Measurements from ENCODE around the gene RIPOR3.
"Not testable (repeated sequence)": the region's sequence is repeated elsewhere in the genome, so short reads cannot be mapped to it uniquely, and the experiment has no call there.

The RIPOR3 gene

DNA sequence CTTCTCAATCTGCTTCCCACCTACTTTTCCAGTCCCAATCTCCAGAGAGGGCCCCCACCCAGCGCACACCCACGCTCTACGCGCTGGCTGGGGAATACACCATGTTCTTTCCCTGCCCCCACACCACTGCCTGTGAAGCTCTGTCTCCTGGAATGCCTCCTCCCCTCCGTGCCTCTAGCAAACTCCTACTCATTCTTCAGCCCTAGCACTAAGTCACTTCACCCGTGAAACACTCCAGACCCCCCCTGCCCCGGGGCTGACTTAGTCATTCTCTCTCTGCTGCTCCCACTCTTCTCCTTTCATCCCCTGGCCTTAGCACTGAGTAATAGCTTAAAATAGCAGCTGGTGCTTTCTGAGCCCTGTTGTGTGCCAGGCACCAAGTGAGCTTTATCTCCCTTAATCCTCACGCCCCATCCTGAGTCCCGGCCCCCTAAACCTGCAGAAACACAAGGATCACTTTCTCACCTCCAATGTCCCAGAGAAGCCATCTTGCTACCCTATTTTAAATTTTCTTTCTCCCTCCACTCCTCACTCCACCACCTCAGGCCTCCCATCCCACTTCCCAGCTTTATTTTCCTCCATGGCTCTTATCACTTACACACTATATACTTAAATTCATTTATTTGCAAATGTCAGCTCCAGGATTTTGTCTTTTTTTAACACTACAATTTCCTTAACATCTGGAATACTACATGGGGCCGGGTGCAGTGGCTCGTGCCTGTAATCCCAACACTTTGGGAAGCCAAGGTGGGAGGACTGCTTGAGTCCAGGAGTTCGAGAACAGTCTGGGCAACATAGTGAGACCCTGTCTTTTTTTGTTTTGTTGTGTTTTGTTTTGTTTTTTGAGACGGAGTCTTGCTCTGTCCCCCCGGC, 33.7 kb upstream of the RIPOR3 start:
- DNase-seq (ENCODE audit: low spot score): peak; percentile 88

DNA sequence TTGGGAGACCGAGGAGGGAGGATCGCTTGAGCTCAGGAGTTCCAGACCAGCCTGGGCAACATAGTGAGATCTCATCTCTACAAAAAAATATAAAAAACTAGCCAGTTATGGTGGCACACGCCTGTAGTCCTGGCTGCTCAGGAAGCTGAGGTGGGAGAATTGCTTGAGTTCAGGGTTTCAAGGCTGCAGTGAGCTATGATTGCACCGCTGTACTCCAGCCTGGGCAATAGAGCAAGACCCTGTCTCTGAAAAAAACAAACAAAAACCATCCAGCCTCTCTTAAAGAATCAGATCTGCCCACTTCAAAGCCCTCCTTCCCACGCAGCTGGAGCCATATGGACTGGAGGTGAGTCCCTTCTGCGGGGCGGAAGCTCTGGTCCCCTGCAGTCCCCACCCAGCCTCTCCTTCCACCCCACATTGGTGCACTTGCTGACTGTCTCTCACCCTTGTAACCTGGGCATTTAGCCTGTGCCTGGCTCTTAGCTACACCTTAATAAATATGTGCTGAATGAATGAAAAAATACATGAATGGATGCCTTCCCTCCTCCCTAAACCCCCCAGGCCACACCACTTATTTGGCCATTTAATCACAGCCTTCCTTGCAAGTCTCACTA, 32.9 kb upstream of the RIPOR3 start:
- DNase-seq (ENCODE audit: low spot score): no peak

DNA sequence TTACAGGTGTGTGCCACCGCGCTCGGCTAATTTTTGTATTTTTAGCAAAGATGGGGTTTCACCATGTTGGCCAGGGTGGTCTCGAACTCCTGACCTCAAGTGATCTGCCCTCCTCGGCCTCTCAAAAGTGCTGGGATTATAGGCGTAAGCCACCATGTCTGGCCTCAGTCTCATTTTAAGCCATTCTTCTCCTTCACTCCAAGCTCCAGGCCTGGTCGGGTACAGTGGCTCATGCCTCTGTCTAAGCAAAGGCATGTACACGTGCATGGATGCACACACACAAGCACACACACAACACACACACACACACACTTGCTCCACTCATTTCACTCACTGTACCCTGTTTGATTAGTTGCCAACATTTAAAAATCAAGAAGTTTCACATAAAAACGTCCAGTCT, 32.3 kb upstream of the RIPOR3 start:
- DNase-seq (ENCODE audit: low spot score): no peak

DNA sequence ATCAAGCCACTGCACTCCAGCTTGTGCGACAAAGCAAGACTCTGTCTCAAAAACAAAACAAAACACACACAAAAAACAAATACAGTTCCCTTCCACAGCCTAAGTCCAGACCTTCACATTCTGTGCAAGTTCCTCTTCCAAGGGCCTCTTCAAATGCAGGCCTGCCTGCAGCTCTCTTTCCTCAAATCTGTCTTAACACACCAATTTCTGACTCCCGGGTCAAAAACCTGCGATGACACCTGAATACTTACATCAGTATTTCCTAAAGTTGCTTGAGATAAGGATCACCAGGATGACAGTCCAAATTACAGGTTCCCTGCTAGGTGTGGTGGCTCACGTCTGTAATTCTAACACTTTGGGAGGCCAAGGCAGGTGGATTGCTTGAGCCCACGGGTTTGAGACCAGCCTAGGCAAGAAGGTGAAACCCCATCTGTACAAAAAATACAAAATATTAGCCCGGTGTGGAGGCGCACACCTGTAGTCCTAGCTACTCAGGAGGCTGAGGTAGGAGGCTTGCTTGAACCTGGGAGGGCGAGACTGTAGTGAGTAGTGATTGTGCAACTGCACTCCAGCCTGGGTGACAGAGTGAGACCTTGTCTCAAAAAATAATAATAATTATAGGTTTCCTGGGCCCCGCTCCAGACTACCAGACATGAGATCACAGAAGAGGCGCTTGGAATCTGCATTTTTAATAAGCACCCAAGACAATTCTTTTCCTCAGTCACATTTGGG, 31.2 kb upstream of the RIPOR3 start:
- no peak for DNase-seq (ENCODE audit: low spot score)

DNA sequence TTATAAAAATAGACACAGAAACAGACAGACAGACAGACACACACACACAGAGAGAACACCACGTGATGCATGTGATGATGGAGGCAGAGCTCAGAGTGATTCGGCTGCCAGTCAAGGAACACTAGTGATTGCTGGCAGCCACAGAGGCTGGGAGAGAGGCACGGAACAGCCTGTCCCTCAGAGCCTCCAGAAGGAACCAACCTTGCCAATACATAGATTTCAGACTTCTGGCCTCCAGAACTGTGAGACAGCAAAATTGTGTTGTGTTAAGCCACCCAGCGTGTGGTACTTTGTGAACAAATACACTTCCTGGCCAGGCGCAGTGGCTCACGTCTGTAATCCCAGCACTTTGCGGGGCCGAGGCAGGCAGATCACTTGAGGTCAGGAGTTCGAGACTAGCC, 30.5 kb upstream of the RIPOR3 start:
- DNase-seq (ENCODE audit: low spot score): no peak

DNA sequence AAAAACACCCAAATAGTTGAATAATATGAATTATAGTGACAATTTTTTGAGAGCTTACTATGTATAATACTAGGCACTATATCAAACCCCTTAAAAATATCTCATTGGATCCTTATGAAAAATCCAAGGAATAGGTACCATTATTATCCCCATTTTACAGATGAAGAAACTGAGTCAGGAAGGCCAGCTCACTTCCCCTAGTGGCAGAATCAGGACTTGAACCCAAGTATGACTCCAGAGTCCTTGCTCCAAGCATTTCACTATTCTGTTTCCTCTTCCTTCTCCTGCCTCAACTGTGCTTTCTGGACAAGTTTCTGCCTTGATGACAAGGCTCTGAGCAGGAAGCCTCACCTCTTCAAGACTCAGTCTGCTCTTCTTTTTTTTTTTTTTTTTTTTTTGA, 29.2 kb upstream of the RIPOR3 start:
- no peak for DNase-seq (ENCODE audit: low spot score)

DNA sequence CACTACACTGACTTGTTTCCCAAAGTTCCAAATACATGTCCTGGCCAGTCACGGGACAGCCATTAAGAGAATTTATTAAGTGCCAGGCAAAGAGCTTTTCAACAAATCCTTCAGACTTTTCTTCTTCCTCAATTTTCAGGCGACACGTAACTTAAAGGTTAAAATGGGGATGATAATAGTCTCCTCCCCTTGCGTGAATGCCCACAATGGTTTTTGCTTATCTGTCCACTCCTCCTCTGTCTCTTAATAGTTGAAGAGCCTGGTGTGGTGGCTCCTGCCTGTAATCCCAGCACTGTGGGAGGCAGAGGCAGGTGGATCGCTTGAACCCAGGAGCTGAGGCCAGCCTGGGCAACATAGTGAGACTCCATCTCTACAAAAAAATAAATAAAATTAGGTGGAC, 28.7 kb upstream of the RIPOR3 start:
- DNase-seq (ENCODE audit: low spot score): no peak

DNA sequence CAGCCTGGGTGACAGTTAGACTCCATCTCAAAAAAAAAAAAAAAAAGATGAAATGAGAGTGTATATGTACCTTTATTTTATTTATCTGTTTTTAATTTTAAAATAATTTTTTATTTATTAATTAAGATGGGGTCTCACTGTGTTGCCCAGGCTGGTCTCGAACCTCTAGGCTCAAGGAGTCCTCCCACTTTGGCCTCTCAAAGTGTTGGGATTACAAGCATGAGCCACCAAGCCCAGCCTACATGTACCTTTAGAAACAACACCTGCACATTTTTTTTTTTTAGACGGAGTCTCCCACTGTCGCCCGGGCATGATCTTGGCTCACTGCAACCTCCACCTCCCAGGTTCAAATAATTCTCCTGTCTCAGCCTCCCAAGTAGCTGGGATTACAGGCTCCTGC, 28.0 kb upstream of the RIPOR3 start:
- DNase-seq (ENCODE audit: low spot score): no peak

DNA sequence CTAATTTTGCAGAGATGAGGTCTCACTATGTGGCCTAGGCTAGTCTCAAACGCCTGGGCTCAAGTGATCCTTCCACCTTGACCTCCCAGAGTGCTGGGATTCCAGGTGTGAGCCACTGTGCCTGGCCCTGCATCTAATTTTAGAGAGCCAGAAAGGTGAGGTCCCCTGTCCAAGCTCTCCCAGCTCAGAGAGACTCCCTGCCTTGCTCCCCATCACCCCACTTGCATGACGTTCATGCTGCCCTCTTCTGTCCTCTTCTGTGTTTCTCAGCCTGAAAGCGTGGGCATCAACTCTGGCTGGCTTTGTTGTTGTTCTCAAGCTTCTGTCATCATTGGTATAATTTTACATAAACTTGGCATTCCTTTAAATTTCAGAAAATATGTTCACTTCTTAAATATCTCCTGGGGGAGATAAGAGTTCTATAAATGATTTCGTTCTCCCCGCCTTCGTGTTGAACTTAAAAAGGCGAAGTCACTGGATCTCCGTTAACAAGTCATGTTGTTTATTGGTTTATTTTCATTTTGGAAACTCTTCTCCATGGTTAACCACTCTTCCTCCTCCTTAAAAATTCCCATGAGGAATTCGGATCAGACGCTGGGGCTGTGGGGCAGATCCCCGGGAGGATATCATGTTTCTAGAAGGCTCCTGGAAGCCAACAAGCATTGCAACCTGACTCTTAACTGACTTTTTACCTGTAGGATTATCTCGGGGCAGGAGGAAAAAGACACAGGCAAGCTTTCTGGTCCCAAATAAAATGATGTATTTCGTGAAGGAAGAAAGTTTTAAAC, 26.8 kb upstream of the RIPOR3 start:
- DNase-seq (ENCODE audit: low spot score): no peak

DNA sequence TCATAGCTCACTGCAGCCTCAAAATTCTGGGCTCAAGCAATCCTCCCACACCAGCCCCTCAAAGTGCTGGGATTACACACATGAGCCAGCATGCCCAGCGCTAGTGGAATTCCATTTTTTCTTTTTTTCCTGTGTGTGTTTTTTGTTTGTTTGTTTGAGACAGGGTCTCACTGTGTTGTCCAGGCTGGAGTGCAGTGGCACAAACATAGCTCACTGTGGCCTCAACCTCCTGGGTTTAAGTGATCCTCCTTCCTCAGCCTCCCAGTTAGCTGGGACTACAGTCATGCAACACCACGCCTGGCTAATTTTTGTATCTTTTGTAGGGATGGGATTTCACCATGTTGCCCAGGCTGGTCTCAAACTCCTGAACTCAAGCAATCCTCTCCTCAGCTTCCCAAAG, 26.0 kb upstream of the RIPOR3 start:
- no peak for DNase-seq (ENCODE audit: low spot score)

DNA sequence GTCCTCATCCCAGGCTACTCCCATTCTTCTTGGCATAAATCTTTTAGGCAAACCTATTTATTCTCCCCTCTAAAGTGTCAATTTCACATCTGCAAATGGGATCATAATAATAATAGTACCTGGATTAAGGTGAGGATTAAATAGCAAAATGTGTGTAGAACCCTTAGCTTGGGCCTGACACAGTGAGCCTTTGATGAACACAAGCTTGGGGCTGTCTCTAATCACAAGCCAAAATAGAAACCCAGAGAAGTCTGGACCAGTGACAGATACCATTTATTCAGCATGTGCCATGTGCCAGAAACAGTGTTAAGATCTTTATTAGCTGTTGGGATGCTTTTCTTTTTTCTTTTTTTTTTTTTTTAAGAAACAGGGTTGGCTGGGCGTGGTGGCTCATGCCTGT, 25.2 kb upstream of the RIPOR3 start:
- DNase-seq (ENCODE audit: low spot score): no peak

DNA sequence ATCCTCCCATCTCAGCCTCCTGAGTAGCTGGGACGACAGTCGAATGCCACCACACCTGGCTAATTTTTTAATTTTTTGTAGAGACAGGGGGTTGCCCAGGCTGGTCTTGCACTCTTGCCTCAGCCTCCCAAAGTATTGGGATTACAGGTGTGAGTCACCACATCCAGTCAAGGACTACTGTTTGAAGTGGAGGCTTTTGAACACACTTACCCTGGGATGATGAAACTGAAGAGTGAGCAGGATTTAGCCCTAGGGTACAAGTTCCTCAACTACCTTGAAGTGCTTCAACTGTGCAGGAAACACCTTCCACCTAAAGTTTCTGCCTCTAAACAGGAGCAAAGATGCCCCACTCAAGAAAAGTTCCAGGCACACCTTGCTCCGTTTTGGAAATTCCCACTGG, 24.4 kb upstream of the RIPOR3 start:
- no peak for DNase-seq (ENCODE audit: low spot score)

DNA sequence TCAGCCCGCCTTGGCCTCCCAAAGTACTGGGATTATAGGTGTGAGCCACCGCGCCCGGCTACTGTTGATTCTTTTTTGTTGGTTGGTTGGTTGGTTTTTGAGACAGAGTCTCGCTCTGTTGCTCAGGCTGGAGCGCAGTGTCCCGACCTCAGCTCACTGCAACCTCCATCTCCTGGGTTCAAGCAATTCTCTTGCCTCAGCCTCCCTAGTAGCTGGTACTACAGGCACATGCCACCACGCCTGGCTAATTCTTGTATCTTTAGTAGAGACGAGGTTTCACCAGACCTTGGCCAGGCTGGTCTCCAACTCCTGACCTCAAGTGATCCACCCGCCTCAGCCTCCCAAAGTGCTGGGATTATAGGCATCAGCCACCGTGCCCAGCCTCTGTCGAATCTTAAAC, 23.1 kb upstream of the RIPOR3 start:
- not testable (repeated sequence) for DNase-seq (ENCODE audit: low spot score)

DNA sequence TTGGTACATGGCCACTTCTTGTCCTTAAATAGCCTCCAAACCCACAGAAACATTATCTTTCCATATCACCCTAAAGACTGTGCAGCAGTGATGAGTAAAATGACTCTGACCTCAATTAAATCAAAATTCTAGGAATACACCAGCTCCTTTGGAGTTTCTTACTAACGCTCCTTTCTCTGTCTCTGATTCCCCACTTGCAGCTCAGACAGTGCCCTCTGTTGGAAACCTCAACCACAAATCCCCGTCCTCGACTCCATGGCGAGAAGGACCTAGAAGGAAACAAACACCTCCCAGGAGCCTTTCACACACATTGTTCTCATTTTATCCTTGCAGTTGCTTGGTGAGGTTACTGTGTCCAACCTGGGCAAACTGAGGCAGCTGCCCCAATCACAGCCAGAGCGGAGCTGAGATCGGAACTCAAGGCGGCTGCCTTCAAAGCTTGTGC, 22.3 kb upstream of the RIPOR3 start:
- no peak for DNase-seq (ENCODE audit: low spot score)

DNA sequence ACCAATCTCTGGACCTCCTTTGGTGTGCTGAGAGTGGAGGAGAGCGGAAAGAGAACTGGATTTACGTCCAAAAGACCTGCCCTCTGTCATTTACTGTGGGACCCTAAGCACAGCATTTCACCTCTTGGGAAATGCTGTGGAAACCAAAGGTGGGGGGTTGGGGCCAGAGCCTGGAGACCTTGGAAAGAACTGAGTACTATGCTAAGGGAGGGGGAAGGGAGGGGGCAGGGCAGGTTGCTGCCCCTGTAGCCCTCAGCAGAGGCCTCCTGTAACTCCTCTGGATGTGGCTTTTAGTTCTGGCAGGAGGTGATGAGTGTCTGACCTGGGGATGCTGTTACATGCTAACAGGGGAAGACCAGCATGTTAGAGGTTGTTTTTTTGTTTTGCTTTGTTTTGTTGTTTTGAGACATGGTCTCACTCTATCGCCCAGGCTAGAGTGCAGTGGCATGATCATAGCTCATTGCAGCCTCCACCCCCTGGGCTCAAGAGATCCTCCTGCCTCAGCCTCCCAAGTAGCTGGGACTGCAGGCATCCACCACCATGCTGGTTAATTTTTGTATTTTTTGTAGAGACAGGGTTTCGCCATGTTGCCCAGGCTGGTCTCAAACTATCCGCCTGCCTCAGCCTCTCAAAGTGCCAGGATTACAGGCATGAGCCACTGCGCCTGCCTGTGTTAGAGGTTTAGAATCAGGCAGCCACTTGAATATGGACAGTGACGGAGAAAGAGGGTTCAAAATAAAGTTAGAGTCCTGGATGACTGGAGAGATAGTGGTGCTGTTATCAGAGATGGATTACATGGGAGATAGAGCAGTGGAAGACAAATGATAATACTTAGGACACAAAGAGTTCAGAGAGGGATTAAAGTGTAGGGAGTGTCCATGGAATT, 21.7 kb upstream of the RIPOR3 start:
- DNase-seq (ENCODE audit: low spot score): no peak

DNA sequence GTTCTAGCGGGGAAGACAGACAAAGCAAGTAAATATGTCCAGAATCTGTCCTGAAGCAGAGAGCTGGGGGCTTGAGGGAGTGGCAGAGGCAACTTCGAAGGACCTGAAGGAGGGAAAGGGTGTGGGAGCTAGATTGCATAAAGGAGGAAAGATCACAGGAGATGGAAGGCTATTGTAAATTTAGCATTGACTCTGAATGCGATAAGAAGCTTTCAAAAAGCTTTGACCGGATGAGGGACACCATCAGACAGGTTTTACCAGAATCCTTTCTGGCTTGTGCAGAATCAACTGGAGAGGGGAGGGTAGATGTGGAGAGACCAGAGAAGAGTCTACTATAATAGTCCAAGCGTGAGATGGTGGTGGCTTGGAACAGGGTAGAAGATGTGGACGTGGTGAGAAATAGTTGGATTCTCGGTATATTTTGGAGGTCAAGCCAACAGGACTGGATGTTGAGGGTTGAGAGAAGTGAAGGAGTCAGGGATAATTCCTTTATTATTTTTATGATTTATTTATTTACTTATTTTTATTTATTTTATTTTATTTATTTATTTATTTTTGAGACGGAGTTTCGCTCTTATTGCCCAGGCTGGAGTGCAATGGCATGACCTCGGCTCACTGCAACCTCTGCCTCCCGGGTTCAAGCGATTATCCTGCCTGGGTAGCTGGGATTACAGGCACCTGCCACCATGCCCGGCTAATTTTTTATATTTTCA, 19.9 kb upstream of the RIPOR3 start:
- DNase-seq (ENCODE audit: low spot score): no peak

DNA sequence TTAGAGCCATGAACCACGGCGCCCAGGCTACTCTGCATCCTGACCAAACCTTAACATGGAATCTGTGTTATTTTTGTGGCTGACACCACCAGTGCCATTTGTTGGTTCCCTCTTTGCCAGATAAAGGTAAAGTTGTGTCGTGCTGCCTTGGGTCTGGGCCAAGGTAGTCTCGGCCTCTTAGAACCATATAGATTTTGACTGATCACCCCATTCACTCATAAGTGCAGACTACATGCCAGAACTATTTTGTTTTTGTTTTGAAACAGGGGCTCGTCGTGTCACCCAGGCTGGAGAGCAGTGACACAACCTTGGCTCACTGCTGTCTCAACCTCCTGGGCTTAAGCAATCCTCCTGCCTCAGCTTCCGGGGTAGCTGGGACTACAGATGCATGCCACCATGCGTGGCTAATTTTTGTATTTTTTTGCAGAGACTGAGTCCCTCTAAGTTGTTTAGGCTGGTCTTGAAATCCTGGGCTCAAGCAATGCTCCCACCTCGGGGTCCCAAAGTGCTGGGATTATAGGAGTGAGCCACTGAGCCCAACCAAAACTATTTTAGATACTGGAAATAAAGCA, 19.2 kb upstream of the RIPOR3 start:
- DNase-seq (ENCODE audit: low spot score): no peak

DNA sequence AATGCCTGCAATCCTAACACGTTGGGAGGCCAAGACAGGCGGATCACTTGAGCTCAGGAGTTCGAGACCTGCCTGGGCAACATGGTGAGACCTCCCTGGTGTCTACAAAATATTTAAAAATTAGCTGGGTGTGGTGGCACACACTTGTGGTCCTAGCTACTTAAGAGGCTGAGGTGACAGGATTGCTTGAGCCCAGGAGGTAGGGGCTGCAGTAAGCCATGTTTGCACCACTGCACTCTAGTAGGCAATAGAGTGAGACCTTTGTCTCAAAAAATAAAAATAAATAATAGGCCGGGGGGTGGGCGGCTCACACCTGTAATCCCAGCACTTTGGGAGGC, 18.3 kb upstream of the RIPOR3 start:
- DNase-seq (ENCODE audit: low spot score): no peak

DNA sequence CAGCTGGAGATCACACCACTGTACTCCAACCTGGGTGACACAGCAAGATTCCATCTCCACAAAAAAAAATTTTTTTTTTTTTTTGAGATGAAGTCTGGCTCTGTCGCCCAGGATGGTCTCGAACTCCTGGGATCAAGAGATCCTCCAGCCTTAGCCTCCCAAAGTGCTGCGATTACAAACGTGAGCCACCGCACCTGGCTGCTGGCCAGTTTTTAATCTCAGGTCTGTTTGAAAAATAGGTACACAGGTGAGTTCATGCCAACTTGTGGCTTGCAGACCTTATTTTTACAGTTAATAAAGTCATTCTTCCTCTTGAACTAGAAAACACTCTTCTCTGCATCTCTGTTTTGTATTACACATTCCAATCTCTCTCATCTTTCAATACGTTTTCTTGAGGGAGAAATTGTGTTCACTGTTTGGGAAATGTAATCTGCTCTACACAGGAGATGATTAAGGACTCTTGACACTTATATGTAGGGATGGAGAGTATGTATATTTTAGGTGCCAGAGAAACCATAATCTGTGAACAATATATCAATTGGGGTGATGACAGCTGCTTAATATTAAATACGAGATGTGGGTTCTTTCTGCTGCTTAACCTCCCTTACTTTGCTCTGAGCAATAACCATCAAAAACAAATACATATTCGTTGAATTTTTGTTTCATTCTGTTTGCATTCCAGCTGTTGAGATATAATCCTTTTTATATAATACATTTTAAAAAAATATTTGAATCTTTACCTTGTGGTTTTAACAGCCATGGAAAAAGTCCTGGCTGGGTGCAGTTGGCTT, 17.7 kb upstream of the RIPOR3 start:
- no peak for DNase-seq (ENCODE audit: low spot score)

DNA sequence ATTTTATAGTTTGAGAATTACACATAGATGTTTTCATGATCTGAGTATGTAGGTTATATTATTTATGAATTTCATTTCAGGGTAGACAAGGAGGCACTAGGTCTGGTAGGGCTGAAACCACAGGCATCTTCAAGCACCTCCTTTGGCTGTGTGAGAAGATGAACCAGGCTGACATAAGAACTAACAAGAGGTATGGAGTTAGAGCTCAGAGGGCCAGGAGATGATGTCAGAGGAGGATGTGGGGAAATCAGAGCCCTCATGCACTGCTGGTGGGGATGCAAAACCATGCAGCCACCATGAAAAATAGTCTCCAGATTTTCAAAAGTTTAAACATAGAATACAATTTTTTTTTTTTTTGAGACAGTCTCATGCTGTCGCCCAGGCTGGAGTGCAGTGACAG, 13.6 kb upstream of the RIPOR3 start:
- no peak for DNase-seq (ENCODE audit: low spot score)

Data from putamen (tissue), 1 donor.